ENCODE results near the gene NPAS2. TPM values are rescaled to one million over a fixed set of nuclear protein-coding genes. Genes with fewer than 3 reads are reported as not detected.

The NPAS2 gene
- total RNA-seq, 1 donor from 2014 or later: 72.6 TPM

GRCh38 chr2:100953406-100954043, 133.6 kb downstream of the NPAS2 start:
- Histone ChIP-seq H3K9me3 (no peaks in the 10 kb centered on the region), H3K4me3 (no peak overlapping the region), H3K36me3 (peaks cover 0 to 11% of the 10 kb centered on the region in 2 donors), H3K27ac (no peak overlapping the region), H3K27me3 (no peaks in the 10 kb centered on the region), H3K4me1 (peaks cover 0 to 6% of the 10 kb centered on the region in 2 donors)
- no peak for DNase-seq (ENCODE audit: low spot score in 2 of 2)
- intact Hi-C loops (cut with DNase I): no loop called here
- TF ChIP-seq CTCF (IDR thresholded peaks at IDR 0.05): no peak

GRCh38 chr2:100954044-100954420, 134.1 kb downstream of the NPAS2 start:
- no peak for TF ChIP-seq CTCF (IDR thresholded peaks at IDR 0.05)
- Histone ChIP-seq H3K36me3 (peaks cover 0 to 11% of the 10 kb centered on the region in 2 donors), H3K4me1 (peaks cover 0 to 8% of the 10 kb centered on the region in 2 donors), H3K4me3 (no peak overlapping the region), H3K9me3 (no peaks in the 10 kb centered on the region), H3K27ac (no peak overlapping the region), H3K27me3 (no peaks in the 10 kb centered on the region)
- DNase-seq (ENCODE audit: low spot score in 2 of 2): no peak
- intact Hi-C loops (cut with DNase I): no loop called here

- no peak for TF ChIP-seq CTCF (IDR thresholded peaks at IDR 0.05)
- DNase-seq (ENCODE audit: low spot score in 2 of 2): no peak
- Histone ChIP-seq H3K4me3 (no peak overlapping the region), H3K27ac (no peak overlapping the region), H3K27me3 (no peaks in the 10 kb centered on the region), H3K4me1 (peaks cover 0 to 8% of the 10 kb centered on the region in 2 donors), H3K36me3 (peaks cover 0 to 2% of the 10 kb centered on the region in 2 donors), H3K9me3 (no peaks in the 10 kb centered on the region)
- intact Hi-C loops (cut with DNase I): no loop called here
These were observed 135.3 kb downstream of the NPAS2 start for GRCh38 chr2:100955226-100955625.

GRCh38 chr2:100956081-100956480, 136.1 kb downstream of the NPAS2 start:
- Histone ChIP-seq H3K4me3 (no peak overlapping the region), H3K27ac (no peak overlapping the region), H3K9me3 (no peaks in the 10 kb centered on the region), H3K27me3 (no peaks in the 10 kb centered on the region), H3K4me1 (peaks cover 0 to 8% of the 10 kb centered on the region in 2 donors), H3K36me3 (no peaks in the 10 kb centered on the region)
- intact Hi-C loops (cut with DNase I): no loop called here
- DNase-seq (ENCODE audit: low spot score in 2 of 2): no peak
- no peak for TF ChIP-seq CTCF (IDR thresholded peaks at IDR 0.05)

GRCh38 chr2:100957996-100958653, 138.2 kb downstream of the NPAS2 start:
- H3K27ac ChIP-seq: peak overlapping the region; percentile 49 to 63
- H3K9me3 ChIP-seq: no peaks in the 10 kb centered on the region
- H3K4me3 ChIP-seq: peak overlapping the region; percentile 18 to 21
- intact Hi-C loops (cut with DNase I): loop anchor here (2.0 kb wide), 2 partner anchors 27 to 137 kb away; partner anchors contain the start of gene NPAS2
- no peaks in the 10 kb centered on the region for H3K27me3 ChIP-seq
- H3K4me1 ChIP-seq: peaks cover 0 to 8% of the 10 kb centered on the region in 2 donors
- DNase-seq (ENCODE audit: low spot score in 2 of 2): peak in 1 of 2 donors; percentile 84
- no peaks in the 10 kb centered on the region for H3K36me3 ChIP-seq
- TF ChIP-seq CTCF (IDR thresholded peaks at IDR 0.05): no peak

Data from ascending aorta (tissue), 2 donors.